Fibroblast of pulmonary artery (primary cell): ENCODE data around the gene HAUS8.

ENCODE experiments used
- DNase-seq: peaks from one replicate; pipeline ENCODE4 v3.0.0-alpha.2; 2010; ENCODE audit warnings: low read depth
- H3K4me3 ChIP-seq: replicated peaks from 2 replicates; pipeline ENCODE4 v1.5.1; 2011; ENCODE audit warnings: low read depth, mild to moderate bottlenecking, control low read depth, low read length, moderate library complexity
- TF ChIP-seq, protein P1 (sequence below): IDR thresholded peaks from 2 replicates; pipeline ENCODE4 v1.5.1; 2011; ENCODE audit warnings: mild to moderate bottlenecking, control low read depth, low read length, inconsistent platforms; ENCODE audit errors: missing control alignments

Gene HAUS8, protein sequence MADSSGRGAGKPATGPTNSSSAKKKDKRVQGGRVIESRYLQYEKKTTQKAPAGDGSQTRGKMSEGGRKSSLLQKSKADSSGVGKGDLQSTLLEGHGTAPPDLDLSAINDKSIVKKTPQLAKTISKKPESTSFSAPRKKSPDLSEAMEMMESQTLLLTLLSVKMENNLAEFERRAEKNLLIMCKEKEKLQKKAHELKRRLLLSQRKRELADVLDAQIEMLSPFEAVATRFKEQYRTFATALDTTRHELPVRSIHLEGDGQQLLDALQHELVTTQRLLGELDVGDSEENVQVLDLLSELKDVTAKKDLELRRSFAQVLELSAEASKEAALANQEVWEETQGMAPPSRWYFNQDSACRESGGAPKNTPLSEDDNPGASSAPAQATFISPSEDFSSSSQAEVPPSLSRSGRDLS

DNA sequence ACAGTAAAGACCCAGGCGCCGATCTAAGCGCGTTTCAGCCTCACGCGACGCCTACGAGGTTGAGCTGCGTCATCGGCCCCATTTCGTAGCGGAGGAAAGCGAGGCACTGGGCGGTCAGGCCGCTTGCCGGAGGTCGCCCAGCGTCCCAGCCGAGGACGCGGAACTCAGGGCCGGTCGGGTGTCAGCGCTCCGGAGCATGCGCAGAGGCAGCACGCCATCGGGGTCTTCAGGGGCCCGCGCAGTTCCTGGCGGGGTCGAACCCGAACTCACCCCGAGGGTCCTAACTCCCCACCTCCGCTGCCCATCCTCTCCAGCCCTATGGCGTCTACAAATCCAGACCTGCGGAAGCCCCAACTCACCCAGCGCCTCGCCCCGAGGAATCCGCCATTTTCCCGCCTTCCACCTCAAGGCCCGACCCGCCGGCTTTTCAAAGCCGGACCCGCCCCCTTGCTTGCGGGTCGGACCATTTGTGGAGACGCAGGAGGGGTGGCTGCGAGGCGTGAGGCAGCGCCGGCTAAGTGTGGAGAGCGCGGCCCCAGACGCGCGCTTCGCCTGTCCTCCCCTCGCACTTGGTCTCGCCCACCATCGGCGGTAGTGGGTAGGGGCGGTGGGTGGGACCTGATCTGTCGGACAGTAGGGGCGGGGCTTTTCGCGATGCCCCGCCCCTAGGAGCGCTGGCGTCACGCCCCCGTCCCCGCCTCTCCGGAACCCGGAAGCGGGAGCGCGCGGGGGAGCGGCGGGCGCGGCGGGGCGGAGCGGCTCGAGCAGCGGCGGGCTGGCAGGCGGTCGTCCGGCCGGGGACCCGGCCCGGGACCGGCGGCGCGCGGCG is at the start of gene HAUS8, which contains the start of gene MYO9B:
Gene HAUS8 (minus strand): TSS at position 418 of the 829 bp plus-strand sequence. CDS start 30 bp downstream, at position 388.
Gene MYO9B (plus strand): TSS at position 743 of the 829 bp plus-strand sequence. CDS start 25,941 bp downstream, outside the sequence.
- TF ChIP-seq, protein P1, sequence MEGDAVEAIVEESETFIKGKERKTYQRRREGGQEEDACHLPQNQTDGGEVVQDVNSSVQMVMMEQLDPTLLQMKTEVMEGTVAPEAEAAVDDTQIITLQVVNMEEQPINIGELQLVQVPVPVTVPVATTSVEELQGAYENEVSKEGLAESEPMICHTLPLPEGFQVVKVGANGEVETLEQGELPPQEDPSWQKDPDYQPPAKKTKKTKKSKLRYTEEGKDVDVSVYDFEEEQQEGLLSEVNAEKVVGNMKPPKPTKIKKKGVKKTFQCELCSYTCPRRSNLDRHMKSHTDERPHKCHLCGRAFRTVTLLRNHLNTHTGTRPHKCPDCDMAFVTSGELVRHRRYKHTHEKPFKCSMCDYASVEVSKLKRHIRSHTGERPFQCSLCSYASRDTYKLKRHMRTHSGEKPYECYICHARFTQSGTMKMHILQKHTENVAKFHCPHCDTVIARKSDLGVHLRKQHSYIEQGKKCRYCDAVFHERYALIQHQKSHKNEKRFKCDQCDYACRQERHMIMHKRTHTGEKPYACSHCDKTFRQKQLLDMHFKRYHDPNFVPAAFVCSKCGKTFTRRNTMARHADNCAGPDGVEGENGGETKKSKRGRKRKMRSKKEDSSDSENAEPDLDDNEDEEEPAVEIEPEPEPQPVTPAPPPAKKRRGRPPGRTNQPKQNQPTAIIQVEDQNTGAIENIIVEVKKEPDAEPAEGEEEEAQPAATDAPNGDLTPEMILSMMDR = no peak
- DNase-seq = peak; percentile 100
- peak within 1 kb of the TSS; percentile 92 for H3K4me3 ChIP-seq

DNA sequence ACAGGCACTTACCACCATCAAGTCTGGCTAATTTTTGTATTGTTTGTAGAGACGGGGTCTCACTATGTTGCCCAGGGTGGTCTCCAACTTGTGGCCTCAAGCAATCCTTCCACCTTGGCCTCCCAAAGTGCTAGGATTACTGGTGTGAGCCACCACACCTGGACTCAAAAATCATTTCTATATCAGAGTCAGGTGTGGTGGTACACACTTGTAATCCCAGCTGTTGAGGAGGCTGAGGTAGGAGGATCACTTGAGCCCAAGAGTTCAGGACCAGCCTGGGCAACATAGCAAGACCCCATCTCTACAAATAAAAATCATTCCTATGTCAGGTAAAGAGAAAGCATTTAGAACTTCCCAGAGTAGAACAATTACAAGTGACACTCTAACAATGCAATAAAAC is 48.8 kb upstream of the HAUS8 start:
- DNase-seq = no peak
- TF ChIP-seq, protein P1 = no peak
- H3K4me3 ChIP-seq = no peak overlapping the region

DNA sequence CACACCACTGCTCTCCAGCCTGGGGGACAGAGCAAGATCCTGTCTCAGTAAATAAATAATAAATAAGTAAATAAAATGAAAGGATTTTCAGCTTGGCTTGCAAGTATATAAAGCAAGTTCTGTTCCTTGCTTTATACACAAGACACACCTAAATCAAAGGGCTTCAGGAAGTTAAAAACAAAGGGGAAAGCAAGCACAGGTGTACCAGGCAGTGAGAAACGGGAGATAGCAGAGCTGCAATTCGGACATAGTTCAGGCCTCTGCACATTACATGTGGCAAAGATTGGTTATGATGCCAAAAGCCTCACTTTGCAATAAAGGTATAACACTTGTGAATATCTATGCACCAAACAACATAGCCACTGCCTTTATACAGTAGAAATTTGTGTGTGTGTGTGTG is 47.8 kb upstream of the HAUS8 start:
- H3K4me3 ChIP-seq = no peak overlapping the region
- TF ChIP-seq, protein P1 = no peak
- DNase-seq = no peak

DNA sequence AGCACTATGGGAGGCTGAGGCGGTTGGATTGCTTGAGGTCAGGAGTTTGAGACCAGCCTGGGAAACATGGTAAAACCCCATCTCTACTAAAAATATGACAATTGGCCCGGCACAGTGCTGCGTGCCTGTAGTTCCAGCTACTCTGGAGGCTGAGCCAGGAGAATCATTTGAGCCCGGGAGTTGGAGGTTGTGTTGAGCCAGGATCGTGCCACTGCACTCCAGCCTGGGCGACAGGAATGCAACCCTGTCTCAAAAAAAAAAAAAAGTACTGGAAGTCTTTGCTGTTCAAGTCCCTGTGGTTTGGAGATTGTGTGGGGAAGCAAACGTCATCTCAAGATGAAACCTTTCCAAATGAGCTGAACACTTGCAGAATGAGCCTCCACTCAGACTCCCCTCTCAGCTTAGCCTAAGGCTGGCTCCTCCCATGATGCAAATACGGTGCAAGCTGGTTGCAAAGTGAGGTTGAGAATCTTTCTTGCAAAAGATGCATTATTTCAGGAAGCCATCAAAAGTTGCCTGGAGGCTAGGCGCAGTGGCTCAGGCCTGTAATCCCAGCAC is 46.6 kb upstream of the HAUS8 start:
- peak; percentile 66 for DNase-seq
- no peak overlapping the region for H3K4me3 ChIP-seq
- TF ChIP-seq, protein P1 = no peak

DNA sequence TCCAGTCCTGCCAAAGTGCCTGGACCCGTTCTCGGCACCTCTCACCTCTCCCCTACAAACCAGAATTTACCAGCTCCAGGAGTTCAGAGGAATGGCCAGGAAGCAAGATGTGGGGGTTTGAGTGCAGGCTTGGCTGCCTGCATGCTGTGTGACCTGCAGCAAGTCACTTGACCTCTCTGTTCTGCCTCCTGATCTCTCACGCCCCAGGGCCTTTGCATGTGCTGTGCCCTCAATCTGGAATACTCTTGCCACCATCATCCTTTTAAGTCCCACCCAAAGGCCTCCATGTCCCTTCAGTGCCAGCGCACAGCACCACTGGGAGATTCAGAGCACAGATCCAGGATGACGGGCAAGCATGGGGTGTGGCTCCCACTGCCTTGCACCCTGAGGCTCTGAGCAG is 43.7 kb upstream of the HAUS8 start:
- TF ChIP-seq, protein P1 = no peak
- no peak for DNase-seq

DNA sequence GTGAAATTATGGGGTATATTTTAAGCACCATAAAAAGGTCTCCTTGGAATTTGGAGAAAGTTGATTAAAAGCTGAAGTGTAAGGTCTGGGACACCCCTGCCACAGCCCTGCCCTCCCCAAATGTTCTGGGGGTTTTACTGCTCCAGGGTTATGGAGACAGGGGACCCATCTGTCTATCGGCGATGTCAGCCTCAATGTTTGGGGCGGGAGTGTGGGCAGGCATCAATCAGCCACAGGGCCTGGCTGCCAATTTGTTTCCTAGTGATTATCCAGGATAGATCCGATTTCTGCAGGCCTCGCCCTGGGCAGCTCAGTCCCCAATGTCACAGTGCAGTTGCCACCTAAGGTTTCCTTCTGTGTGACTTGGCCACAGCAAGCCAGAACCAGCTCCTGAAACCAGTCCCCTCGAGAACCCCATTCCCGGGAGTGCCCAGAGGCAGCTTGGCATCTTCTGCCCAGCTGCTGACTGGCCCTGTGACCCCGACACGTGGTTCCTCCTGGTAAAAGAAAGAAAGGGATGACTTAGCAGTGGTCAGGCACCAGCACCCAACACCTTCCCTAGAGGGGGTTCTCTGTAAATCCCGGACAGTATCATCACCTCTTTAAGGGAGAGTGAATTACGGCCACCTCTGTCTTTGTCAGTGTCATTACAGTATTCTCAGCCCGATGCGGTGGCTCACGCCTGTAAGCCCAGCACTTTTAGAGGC is 41.9 kb upstream of the HAUS8 start:
- H3K4me3 ChIP-seq = no peak overlapping the region
- TF ChIP-seq, protein P1 = no peak
- DNase-seq = no peak

More for the DNA sequence above, 43.7 kb upstream of the HAUS8 start:
- H3K4me3 ChIP-seq = no peak overlapping the region
